Endodermal cell (in vitro differentiated cells): ENCODE results near the gene DHTKD1. TPM values are rescaled to one million over a fixed set of nuclear protein-coding genes. Genes with fewer than 3 reads are reported as not detected.
A peak's percentile ranks its signal among the peaks of the same experiment; 100 is the strongest.

ENCODE experiments used
- DNase-seq: peaks from one replicate; pipeline ENCODE4 v3.0.0-alpha.2; 2017
- H3K27ac ChIP-seq: 2 replicates; pipeline ENCODE4 v1.5.1; 2013; ENCODE audit warnings: mild to moderate bottlenecking, low read depth, low read length, moderate library complexity
- H3K27me3 ChIP-seq: 2 replicates; pipeline ENCODE4 v1.6.1; 2013; ENCODE audit warnings: mild to moderate bottlenecking, low read length, moderate library complexity; ENCODE audit not compliant: insufficient read depth, control insufficient read depth, poor library complexity, severe bottlenecking
- H3K36me3 ChIP-seq: 2 replicates; pipeline ENCODE4 v1.7.0; 2013; ENCODE audit warnings: mild to moderate bottlenecking, low read length, moderate library complexity; ENCODE audit not compliant: control insufficient read depth, insufficient read depth
- H3K4me1 ChIP-seq: one replicate; pipeline ENCODE4 v1.7.0; 2013; ENCODE audit warnings: low read length; ENCODE audit not compliant: control insufficient read depth, insufficient read depth
- H3K4me3 ChIP-seq: 2 replicates; pipeline ENCODE4 v1.5.1; 2013; ENCODE audit warnings: mild to moderate bottlenecking, low read length, moderate library complexity
- H3K9ac ChIP-seq: 2 replicates; pipeline ENCODE4 v1.6.1; 2013; ENCODE audit warnings: mild to moderate bottlenecking, low read length, moderate library complexity; ENCODE audit not compliant: poor library complexity, severe bottlenecking; ENCODE audit errors: extremely low read depth
- H3K9me3 ChIP-seq: 2 replicates; pipeline ENCODE4 v1.6.1; 2013; ENCODE audit warnings: mild to moderate bottlenecking, low read length, moderate library complexity; ENCODE audit not compliant: control insufficient read depth
- H3K27ac Mint-ChIP-seq: 2 replicates; pipeline ENCODE4 v1.8.0; 2020; ENCODE audit warnings: mixed read lengths
- H3K27me3 Mint-ChIP-seq: 2 replicates; pipeline ENCODE4 v1.8.0; 2021; ENCODE audit warnings: mild to moderate bottlenecking, mixed read lengths; ENCODE audit not compliant: insufficient read depth
- H3K36me3 Mint-ChIP-seq: 2 replicates; pipeline ENCODE4 v1.8.0; 2020; ENCODE audit warnings: low read depth, mixed read lengths
- H3K4me1 Mint-ChIP-seq: 2 replicates; pipeline ENCODE4 v1.8.0; 2020; ENCODE audit warnings: mixed read lengths
- H3K4me3 Mint-ChIP-seq: 2 replicates; pipeline ENCODE4 v1.8.0; 2020; ENCODE audit warnings: mild to moderate bottlenecking, moderate library complexity, mixed read lengths
- H3K9me3 Mint-ChIP-seq: 2 replicates; pipeline ENCODE4 v1.8.0; 2020; ENCODE audit warnings: mild to moderate bottlenecking, mixed read lengths
- CTCF ChIP-seq: fragments of 200-600 bp; sonication (generic); conservative IDR thresholded peaks from 2 replicates; pipeline ENCODE4 v1.5.0; 2021; ENCODE audit warnings: antibody characterized with exemption, mild to moderate bottlenecking
- WGBS, 2 experiments: methylation state at CpG; one replicate each; pipeline versions ENCODE4 v1.1.5 to v1.1.7; 2013; ENCODE audit warnings: missing lambda C conversion rate in 2 of 2, mixed read lengths in 1 of 2; ENCODE audit not compliant: insufficient coverage in 1 of 2, insufficient read length in 1 of 2; 5-methylcytosine and 5-hydroxymethylcytosine counted together
- long read RNA-seq, 4 experiments: library from polyadenylated mRNA in 2 of 4; library from RNA in 1 of 4; library from capped mRNA in 1 of 4; stranded (forward) in 3 of 4; unstranded in 1 of 4; transcript quantifications; one replicate each; pipeline ENCODE4 v2.0.0, GENCODE V29; 2020 to 2021; ENCODE audit warnings: inconsistent platforms in 1 of 4
- polyA plus RNA-seq, 2 experiments: library from polyadenylated mRNA; stranded (reverse); fragments of 50-300 nt; gene quantifications; one replicate each; pipeline ENCODE4 v1.2.3, GENCODE V29; 2013
- total RNA-seq, 2 donors: library from RNA; stranded (reverse); fragmentation: NEBNext Ultra II Directional in 1 of 2; extraction: Animal tissue kit (Norgen Biotek cat#: 25700) in 1 of 2; gene quantifications; 2 replicates in 1 of 2; 3 replicates in 1 of 2; pipeline ENCODE4 v1.2.1, GENCODE V29; 2021

The DHTKD1 gene
- 10 to 100 TPM; 56.9 to 61.5 TPM for total RNA-seq
- polyA plus RNA-seq (2013, experiment 1 of 2) = 38.9 TPM
- polyA plus RNA-seq (2013, experiment 2 of 2) = 31.7 TPM
- long read RNA-seq, experiment 1, partial matches to known transcripts = 10 of 15 reads
- long read RNA-seq, experiment 1, other reads (novel, unspliced or antisense) = 5 of 15 reads
- long read RNA-seq, experiment 2, full-length matches to known transcripts = 53 of 92 reads
- long read RNA-seq, experiment 2, partial matches to known transcripts = 12 of 92 reads
- long read RNA-seq, experiment 2, other reads (novel, unspliced or antisense) = 27 of 92 reads
- long read RNA-seq, experiment 3, full-length matches to known transcripts = 218 of 291 reads
- long read RNA-seq, experiment 3, partial matches to known transcripts = 8 of 291 reads
- long read RNA-seq, experiment 3, other reads (novel, unspliced or antisense) = 65 of 291 reads
- long read RNA-seq, experiment 4, full-length matches to known transcripts = 2 of 32 reads
- long read RNA-seq, experiment 4, partial matches to known transcripts = 27 of 32 reads
- long read RNA-seq, experiment 4, other reads (novel, unspliced or antisense) = 3 of 32 reads

- DNase-seq = peak; percentile 100
- peak within 1 kb of the TSS; percentile 90 for H3K27ac ChIP-seq
- H3K36me3 ChIP-seq = no peaks in the 10 kb centered on the region
- 4 to 7% methylated on average over 24 to 66 of the region's 66 CpGs for WGBS, 2 experiments
- peak; percentile 62 for TF ChIP-seq CTCF
- H3K4me1 ChIP-seq = no peaks in the 10 kb centered on the region
- H3K4me3 ChIP-seq = peak within 1 kb of the TSS; percentile 92
- H3K27me3 ChIP-seq = no peaks in the 10 kb centered on the region
- Mint-ChIP-seq H3K36me3 (peaks cover 2% of the 10 kb centered on the region), H3K4me3 (peak within 1 kb of the TSS; percentile 86), H3K4me1 (peaks cover 8% of the 10 kb centered on the region), H3K9me3 (no peaks in the 10 kb centered on the region), H3K27me3 (peaks cover 3% of the 10 kb centered on the region), H3K27ac (peak within 1 kb of the TSS; percentile 95)
- H3K9me3 ChIP-seq = no peaks in the 10 kb centered on the region
- peak within 1 kb of the TSS; percentile 92 for H3K9ac ChIP-seq
Measured at GRCh38 chr10:12068449-12069269, at the start of gene DHTKD1. Gene DHTKD1 (plus strand): TSS chr10:12068954. CDS start chr10:12069034, 80 bp downstream.

GRCh38 chr10:12019283-12019971, 49.3 kb upstream of the DHTKD1 start:
- Histone ChIP-seq H3K9ac (no peak overlapping the region), H3K27me3 (no peaks in the 10 kb centered on the region), H3K9me3 (no peaks in the 10 kb centered on the region), H3K36me3 (peaks cover 17% of the 10 kb centered on the region), H3K4me1 (no peaks in the 10 kb centered on the region), H3K4me3 (no peak overlapping the region), H3K27ac (no peak overlapping the region)
- peaks cover 11% of the 10 kb centered on the region for H3K36me3 Mint-ChIP-seq
- no peak for DNase-seq
- WGBS, 2 experiments = 93 to 94% methylated on average over 6 to 9 of the region's 9 CpGs
- H3K4me3 Mint-ChIP-seq = no peak overlapping the region
- no peaks in the 10 kb centered on the region for H3K4me1 Mint-ChIP-seq
- H3K27me3 Mint-ChIP-seq = no peaks in the 10 kb centered on the region
- H3K9me3 Mint-ChIP-seq = no peaks in the 10 kb centered on the region
- H3K27ac Mint-ChIP-seq = no peak overlapping the region
- TF ChIP-seq CTCF = no peak

- WGBS, 2 experiments = 83 to 96% methylated on average over 1 to 2 of the region's 2 CpGs
- no peaks in the 10 kb centered on the region for H3K9me3 Mint-ChIP-seq
- Histone ChIP-seq H3K9me3 (no peaks in the 10 kb centered on the region), H3K27me3 (no peaks in the 10 kb centered on the region), H3K27ac (no peak overlapping the region), H3K4me3 (no peak overlapping the region), H3K36me3 (peaks cover 23% of the 10 kb centered on the region), H3K4me1 (no peaks in the 10 kb centered on the region), H3K9ac (no peak overlapping the region)
- no peak overlapping the region for H3K4me3 Mint-ChIP-seq
- no peaks in the 10 kb centered on the region for H3K4me1 Mint-ChIP-seq
- DNase-seq = no peak
- peaks cover 10% of the 10 kb centered on the region for H3K36me3 Mint-ChIP-seq
- no peaks in the 10 kb centered on the region for H3K27me3 Mint-ChIP-seq
- no peak for TF ChIP-seq CTCF
- no peak overlapping the region for H3K27ac Mint-ChIP-seq
Measured at GRCh38 chr10:12020574-12020973, 48.2 kb upstream of the DHTKD1 start.
